ENCODE results near the gene RNF144A.

The RNF144A gene

DNA sequence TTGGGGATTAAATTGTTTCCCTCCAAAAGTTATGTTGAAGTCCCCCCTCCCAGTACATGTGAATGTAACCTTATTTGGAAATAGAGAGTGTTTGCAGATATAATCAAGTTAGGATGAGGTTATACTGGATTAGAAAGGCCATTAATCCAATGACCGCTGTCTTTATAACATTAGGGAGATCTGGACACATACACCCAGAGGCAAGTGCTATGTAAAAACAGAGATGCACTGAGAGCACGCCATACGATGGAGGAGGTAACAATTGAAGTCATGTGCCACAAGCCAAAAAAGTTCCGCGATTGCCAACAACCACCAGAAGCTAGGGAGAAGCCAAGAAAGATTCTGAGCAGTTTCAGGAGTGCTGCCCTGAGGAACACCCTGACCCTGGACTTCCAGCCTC is 153.3 kb downstream of the RNF144A start:
- in situ Hi-C loops (cut with MboI; ENCODE audit: low sequenced_read_pairs, unreplicated experiment), result no loop called here

DNA sequence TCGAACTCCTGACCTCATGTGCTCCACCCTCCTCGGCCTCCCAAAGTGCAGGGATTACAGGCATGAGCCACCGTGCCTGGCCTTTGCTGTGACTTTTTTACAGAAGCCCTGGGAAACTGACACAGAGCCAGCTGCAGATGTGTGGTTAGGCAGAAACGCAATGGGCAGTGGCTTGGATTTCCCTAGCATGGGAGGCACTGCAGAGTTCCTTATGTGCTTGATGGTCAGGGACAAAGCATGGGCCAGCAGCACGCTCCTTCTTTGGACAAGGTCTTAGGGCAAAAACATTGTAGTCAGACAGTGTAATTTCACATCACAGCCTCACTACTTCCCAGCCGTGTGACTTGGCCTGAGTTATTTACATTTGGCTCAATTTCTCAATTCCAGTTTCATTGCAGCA is 153.9 kb downstream of the RNF144A start:
- TF ChIP-seq, protein P1, sequence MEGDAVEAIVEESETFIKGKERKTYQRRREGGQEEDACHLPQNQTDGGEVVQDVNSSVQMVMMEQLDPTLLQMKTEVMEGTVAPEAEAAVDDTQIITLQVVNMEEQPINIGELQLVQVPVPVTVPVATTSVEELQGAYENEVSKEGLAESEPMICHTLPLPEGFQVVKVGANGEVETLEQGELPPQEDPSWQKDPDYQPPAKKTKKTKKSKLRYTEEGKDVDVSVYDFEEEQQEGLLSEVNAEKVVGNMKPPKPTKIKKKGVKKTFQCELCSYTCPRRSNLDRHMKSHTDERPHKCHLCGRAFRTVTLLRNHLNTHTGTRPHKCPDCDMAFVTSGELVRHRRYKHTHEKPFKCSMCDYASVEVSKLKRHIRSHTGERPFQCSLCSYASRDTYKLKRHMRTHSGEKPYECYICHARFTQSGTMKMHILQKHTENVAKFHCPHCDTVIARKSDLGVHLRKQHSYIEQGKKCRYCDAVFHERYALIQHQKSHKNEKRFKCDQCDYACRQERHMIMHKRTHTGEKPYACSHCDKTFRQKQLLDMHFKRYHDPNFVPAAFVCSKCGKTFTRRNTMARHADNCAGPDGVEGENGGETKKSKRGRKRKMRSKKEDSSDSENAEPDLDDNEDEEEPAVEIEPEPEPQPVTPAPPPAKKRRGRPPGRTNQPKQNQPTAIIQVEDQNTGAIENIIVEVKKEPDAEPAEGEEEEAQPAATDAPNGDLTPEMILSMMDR (IDR thresholded peaks at IDR 0.05; ENCODE audit: borderline replicate concordance, control extremely low read depth, extremely low read depth, insufficient read depth, missing control alignments), result no peak
- in situ Hi-C loops (cut with MboI; ENCODE audit: low sequenced_read_pairs, unreplicated experiment), result no loop called here
- no peak for DNase-seq (ENCODE audit: low spot score)

More for the DNA sequence above, 153.3 kb downstream of the RNF144A start:
- TF ChIP-seq, protein P1 (IDR thresholded peaks at IDR 0.05; ENCODE audit: borderline replicate concordance, control extremely low read depth, extremely low read depth, insufficient read depth, missing control alignments), result no peak
- DNase-seq (ENCODE audit: low spot score), result no peak

DNA sequence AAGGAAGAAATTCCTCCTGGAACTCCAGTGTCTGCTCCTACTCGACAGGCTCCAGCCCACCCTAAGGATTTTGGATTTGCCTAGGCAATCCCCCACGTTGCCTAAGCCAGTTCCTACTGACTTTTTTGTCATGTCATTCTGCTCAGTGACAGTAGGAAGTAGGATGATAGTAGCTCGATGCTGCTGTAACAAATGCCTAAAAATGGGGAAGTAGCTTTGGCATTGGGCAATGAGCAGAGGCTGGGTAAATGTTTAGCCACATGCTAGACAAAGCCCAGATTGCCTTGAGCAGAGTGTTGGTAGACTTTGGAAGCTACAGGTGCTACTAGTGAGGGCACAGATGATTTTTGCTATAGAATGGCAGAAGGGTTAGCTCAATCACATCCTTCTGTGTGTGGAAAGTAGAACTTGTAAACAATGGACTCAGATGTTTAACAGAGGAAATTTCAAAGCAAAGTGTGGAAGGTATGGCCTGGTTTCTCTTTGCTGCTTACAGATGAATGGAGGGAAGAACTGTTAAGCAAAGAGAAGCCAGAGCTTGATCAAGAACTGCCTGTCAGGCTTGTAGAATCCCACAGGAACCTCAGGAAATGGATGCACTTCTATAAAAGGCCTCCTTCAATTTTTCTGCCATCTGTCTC is 154.8 kb downstream of the RNF144A start:
- TF ChIP-seq, protein P1 (IDR thresholded peaks at IDR 0.05; ENCODE audit: borderline replicate concordance, control extremely low read depth, extremely low read depth, insufficient read depth, missing control alignments), result no peak
- no peak for DNase-seq (ENCODE audit: low spot score)
- in situ Hi-C loops (cut with MboI; ENCODE audit: low sequenced_read_pairs, unreplicated experiment), result no loop called here

DNA sequence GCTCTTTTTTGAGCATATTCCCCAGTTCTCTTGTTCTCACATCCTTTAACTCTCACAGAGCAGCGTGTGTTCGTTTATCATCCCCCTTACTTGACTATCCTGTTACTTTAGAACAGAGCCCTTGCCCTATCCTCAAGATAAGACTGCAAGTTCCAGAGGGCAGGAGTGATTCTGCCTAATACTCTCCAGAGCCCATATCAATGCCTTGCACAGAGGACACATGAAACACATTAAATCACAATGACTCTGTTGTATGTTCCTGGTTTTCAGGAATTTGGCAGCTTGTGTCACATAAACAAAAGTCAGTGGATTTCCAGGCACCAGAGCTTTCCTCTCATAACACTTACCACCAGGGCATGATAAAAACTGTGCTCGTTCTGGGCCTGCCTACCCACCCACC is 156.7 kb downstream of the RNF144A start:
- no peak for DNase-seq (ENCODE audit: low spot score)
- TF ChIP-seq, protein P1 (IDR thresholded peaks at IDR 0.05; ENCODE audit: borderline replicate concordance, control extremely low read depth, extremely low read depth, insufficient read depth, missing control alignments), result no peak
- in situ Hi-C loops (cut with MboI; ENCODE audit: low sequenced_read_pairs, unreplicated experiment), result no loop called here

DNA sequence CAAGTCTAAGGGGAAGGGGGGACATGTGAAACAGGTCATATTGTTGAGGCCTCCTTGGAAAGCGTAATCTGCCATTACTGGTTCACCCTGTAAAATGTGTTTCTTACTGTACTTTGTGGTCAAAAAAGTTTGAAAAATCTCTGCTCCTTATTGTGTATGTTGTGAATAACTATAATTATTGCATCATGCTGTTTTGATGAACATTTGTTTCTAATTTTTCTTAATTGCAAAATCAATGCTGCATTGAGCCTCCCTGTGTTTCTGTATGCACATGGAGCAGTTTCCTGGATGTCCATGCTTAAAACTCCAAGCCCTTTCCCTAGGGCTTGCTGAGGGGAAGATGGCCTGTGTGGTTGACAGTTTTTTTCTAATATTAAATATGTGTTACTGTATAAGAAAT is 158.6 kb downstream of the RNF144A start:
- TF ChIP-seq, protein P1 (IDR thresholded peaks at IDR 0.05; ENCODE audit: borderline replicate concordance, control extremely low read depth, extremely low read depth, insufficient read depth, missing control alignments), result no peak
- no peak for DNase-seq (ENCODE audit: low spot score)
- in situ Hi-C loops (cut with MboI; ENCODE audit: low sequenced_read_pairs, unreplicated experiment), result no loop called here

DNA sequence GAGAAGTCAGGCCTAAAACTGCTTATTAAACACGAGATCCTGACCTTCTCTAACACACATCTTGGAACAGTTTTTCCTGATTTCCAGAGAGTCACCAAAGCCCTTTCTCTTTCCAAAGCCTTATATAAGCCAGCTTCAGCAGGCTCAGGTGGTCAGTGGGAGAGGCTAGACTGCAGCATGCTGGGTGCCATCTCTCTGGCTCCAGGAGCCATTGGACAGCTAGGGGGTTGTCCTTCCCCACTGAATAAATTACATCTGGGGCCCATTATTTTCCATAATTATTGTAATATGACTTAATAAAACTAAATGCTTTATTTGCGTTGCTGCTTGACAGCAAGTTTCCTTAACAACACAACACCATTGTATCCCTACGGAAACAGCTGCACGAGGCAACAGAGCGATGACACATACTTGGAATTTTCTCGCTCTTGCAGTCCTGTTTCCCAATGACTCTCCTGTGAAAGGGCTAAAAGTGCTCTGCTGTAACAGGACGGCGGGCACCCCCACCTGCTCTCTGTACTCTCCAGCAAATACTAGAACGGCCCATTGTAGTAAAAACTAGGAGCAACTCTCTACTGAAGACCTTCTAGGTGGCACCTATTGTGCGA is 160.6 kb downstream of the RNF144A start:
- TF ChIP-seq, protein P1 (IDR thresholded peaks at IDR 0.05; ENCODE audit: borderline replicate concordance, control extremely low read depth, extremely low read depth, insufficient read depth, missing control alignments), result no peak
- DNase-seq (ENCODE audit: low spot score), result no peak
- in situ Hi-C loops (cut with MboI; ENCODE audit: low sequenced_read_pairs, unreplicated experiment), result no loop called here

Data from GM13976 (cell line).